Stimulated activated CD4-positive, alpha-beta T cell treated with anti-CD3 and anti-CD28 coated beads, Interleukin-2, amount 100 ng/mL, for 48 hours (primary cell): ENCODE data around the gene CRYBB1.

ENCODE experiments used
- DNase-seq, 2 donors: peaks; one replicate each; pipeline ENCODE4 v3.0.0-alpha.2; 2020

CRYBB1 gene

DNA sequence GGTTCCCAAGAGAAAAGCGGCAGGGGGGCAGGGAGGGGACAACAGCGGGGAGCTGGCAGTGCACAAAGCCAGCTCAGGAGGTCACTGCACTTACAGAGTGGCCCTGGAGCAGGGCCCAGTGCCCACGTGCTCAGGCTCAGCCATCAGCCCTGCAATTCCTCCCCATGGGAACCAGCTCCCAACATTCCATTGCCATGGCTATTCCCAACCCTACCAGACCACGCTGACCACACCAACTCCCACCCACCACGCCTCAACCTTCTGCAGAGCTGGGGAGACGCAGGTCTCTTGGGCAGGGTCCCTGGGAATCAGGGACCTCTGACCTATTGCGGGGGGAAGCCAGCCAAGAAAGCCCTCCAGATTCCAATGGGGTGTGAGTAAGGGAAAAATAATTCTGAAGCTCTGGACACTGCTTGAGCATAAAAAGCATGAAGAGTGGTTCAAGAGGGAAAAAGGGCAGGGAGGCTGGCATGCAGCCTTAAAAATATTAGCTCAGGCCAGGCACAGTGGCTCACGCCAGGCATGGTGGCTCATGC, 67.3 kb downstream of the CRYBB1 start:
- DNase-seq, result no peak

DNA sequence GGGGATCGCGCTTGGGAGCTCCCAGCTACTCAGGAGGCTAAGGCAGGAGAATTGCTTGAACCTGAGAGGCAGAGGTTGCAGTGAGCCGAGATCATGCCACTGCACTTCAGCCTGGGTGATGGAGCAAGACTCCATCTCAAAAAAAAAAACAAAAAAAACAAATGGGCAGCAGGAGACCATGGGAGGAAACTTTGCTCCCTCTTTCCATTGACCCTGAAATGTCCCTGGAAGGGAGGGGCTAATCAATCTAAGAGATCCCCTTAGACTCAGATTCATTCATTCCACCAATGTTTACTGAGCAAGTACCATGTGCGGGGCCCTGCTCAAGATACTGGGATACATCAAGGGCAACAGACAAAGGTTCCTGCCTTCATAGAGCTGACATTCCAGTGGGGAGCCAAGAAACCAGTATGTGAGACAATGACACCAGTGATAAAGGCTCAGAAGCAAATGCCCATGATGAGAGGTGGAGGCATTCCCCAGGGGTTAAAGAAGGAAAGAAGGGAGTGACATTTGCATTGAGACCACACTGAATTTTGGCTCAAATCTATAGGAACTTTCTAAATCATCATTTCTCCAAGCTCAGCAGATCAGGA, 67.8 kb downstream of the CRYBB1 start:
- DNase-seq, result no peak
